GM23338 (cell line): Measurements from ENCODE around the gene ABCF2. TPM values are rescaled to one million over a fixed set of nuclear protein-coding genes. Genes with fewer than 3 reads are reported as not detected.

Experiments used
- ATAC-seq: fragments of 200-7000 bp; cut with Tn5 transposase; 3 replicates; pipeline ENCODE4 v1.9.1; 2020
- DNase-seq: peaks from one replicate; pipeline ENCODE4 v3.0.0-alpha.2; 2015; ENCODE audit warnings: low spot score
- H2AFZ ChIP-seq: fragments of 200-600 bp; sonication (generic); 2 replicates; pipeline ENCODE4 v1.8.0; 2016; ENCODE audit warnings: antibody characterized with exemption, mild to moderate bottlenecking, moderate library complexity
- H3F3A ChIP-seq: fragments of 200-600 bp; sonication (generic); replicated peaks from 2 replicates; pipeline ENCODE4 v1.8.0; 2017; ENCODE audit warnings: antibody characterized with exemption, mixed run types, low read depth
- H3K27ac ChIP-seq: fragments of 200-600 bp; sonication (generic); 2 replicates; pipeline ENCODE4 v1.6.1; 2016; ENCODE audit warnings: low read depth
- H3K27me3 ChIP-seq: fragments of 200-600 bp; sonication (generic); 2 replicates; pipeline ENCODE4 v1.8.0; 2016; ENCODE audit warnings: mild to moderate bottlenecking, mixed run types, moderate library complexity; ENCODE audit not compliant: insufficient read depth
- H3K36me3 ChIP-seq: fragments of 200-600 bp; sonication (generic); 2 replicates; pipeline ENCODE4 v1.8.0; 2016; ENCODE audit warnings: mild to moderate bottlenecking; ENCODE audit not compliant: insufficient read depth
- H3K4me1 ChIP-seq: fragments of 200-600 bp; sonication (generic); 2 replicates; pipeline ENCODE4 v1.8.0; 2016; ENCODE audit warnings: mild to moderate bottlenecking, moderate library complexity; ENCODE audit not compliant: insufficient read depth
- H3K4me2 ChIP-seq: fragments of 200-600 bp; sonication (generic); 2 replicates; pipeline ENCODE4 v1.7.1; 2017; ENCODE audit warnings: mixed run types
- H3K4me3 ChIP-seq: fragments of 200-600 bp; sonication (generic); 2 replicates; pipeline ENCODE4 v1.6.1; 2016; ENCODE audit warnings: mixed run types
- H3K79me2 ChIP-seq: fragments of 200-600 bp; sonication (generic); replicated peaks from 2 replicates; pipeline ENCODE4 v1.8.0; 2017; ENCODE audit warnings: mild to moderate bottlenecking; ENCODE audit not compliant: insufficient read depth
- H3K9me2 ChIP-seq: fragments of 200-600 bp; sonication (generic); 2 replicates; pipeline ENCODE4 v1.8.0; 2017; ENCODE audit not compliant: insufficient read depth
- H4K20me1 ChIP-seq: fragments of 200-600 bp; sonication (generic); replicated peaks from 2 replicates; pipeline ENCODE4 v1.8.0; 2017; ENCODE audit warnings: mild to moderate bottlenecking; ENCODE audit not compliant: insufficient read depth
- H3K27ac Mint-ChIP-seq: 2 replicates; pipeline ENCODE4 v1.8.0; 2020; ENCODE audit warnings: inconsistent platforms, mild to moderate bottlenecking, moderate library complexity, mixed read lengths
- H3K27me3 Mint-ChIP-seq: 3 replicates; pipeline ENCODE4 v1.8.0; 2022; ENCODE audit warnings: low read depth, mild to moderate bottlenecking, moderate library complexity, mixed read lengths, inconsistent platforms; ENCODE audit not compliant: insufficient read depth, poor library complexity
- H3K36me3 Mint-ChIP-seq: 3 replicates; pipeline ENCODE4 v1.8.0; 2021; ENCODE audit warnings: low read depth, mild to moderate bottlenecking, inconsistent platforms, moderate library complexity, mixed read lengths
- H3K4me1 Mint-ChIP-seq: 3 replicates; pipeline ENCODE4 v1.8.0; 2020; ENCODE audit warnings: mild to moderate bottlenecking, inconsistent platforms, mixed read lengths
- H3K4me3 Mint-ChIP-seq: 3 replicates; pipeline ENCODE4 v1.8.0; 2021; ENCODE audit warnings: moderate library complexity, mild to moderate bottlenecking, inconsistent platforms, mixed read lengths
- H3K9me3 Mint-ChIP-seq: 3 replicates; pipeline ENCODE4 v1.8.0; 2020; ENCODE audit warnings: moderate library complexity, mild to moderate bottlenecking, inconsistent platforms, mixed read lengths
- ETS1 ChIP-seq: IDR thresholded peaks from 2 replicates; pipeline ENCODE4 v1.6.1; 2016; ENCODE audit warnings: antibody characterized with exemption
- EZH2 ChIP-seq: fragments of 200-600 bp; sonication (generic); IDR thresholded peaks from one replicate; pipeline ENCODE4 v1.8.0; 2017; ENCODE audit warnings: antibody characterized with exemption, mild to moderate bottlenecking, low read depth; ENCODE audit not compliant: unreplicated experiment
- EZH2phosphoT487 ChIP-seq: fragments of 200-600 bp; sonication (generic); IDR thresholded peaks from one replicate; pipeline ENCODE4 v1.8.1; 2018; ENCODE audit warnings: antibody characterized with exemption; ENCODE audit not compliant: unreplicated experiment
- REST ChIP-seq: IDR thresholded peaks from one replicate; pipeline ENCODE4 v1.6.1; 2018; ENCODE audit warnings: antibody characterized with exemption; ENCODE audit not compliant: unreplicated experiment
- ZNF462 ChIP-seq: fragments of 250-450 bp; sonication (Bioruptor Pico); IDR thresholded peaks from 2 replicates; pipeline ENCODE4 v1.5.0; 2020; ENCODE audit warnings: mild to moderate bottlenecking, moderate library complexity
- polyA plus RNA-seq: library from polyadenylated mRNA; unstranded; fragments of >200 nt; fragmentation: Nextera tagmentation; extraction: Ambion mirVana; gene quantifications from 2 replicates; pipeline ENCODE4 v1.2.1, GENCODE V29; 2016
- total RNA-seq: library from RNA; depleted of rRNA; stranded (reverse); fragments of >200 nt; shearing (Covaris generic); gene quantifications from 2 replicates; pipeline ENCODE4 v1.2.3, GENCODE V29; 2014

Gene ABCF2
- total and polyA plus RNA-seq, 2 experiments from 2014 or later, result 18.7 to 58.7 TPM

- no peaks in the 10 kb centered on the region for H3K36me3 ChIP-seq
- H3K27me3 Mint-ChIP-seq, result peaks cover 21% of the 10 kb centered on the region
- peaks cover 12% of the 10 kb centered on the region for H3K4me1 Mint-ChIP-seq
- no peak overlapping the region for H3K27ac ChIP-seq
- H3K4me1 ChIP-seq, result no peaks in the 10 kb centered on the region
- H3F3A ChIP-seq, result no peaks in the 10 kb centered on the region
- H3K9me3 Mint-ChIP-seq, result peaks cover 12% of the 10 kb centered on the region
- ATAC-seq (no peak), DNase-seq (no peak)
- no peak overlapping the region for H3K4me2 ChIP-seq
- H3K36me3 Mint-ChIP-seq, result 0 out of 3 replicates have a peak, but pooled peaks cover 3% of the 10 kb centered on the region
- H3K4me3 ChIP-seq, result no peak overlapping the region
- 0 out of 2 replicates have a peak, but pooled peaks cover 5% of the 10 kb centered on the region for H3K9me2 ChIP-seq
- TF ChIP-seq ZNF462 (CRISPR knock-in tag) (no peak), ETS1 (no peak), EZH2phosphoT487 (no peak), REST (no peak), EZH2 (no peak)
- H3K4me3 Mint-ChIP-seq, result no peak overlapping the region
- no peak overlapping the region for H3K27ac Mint-ChIP-seq
- H3K27me3 ChIP-seq, result peaks cover 25% of the 10 kb centered on the region
- H4K20me1 ChIP-seq, result no peaks in the 10 kb centered on the region
- no peak overlapping the region for H2AFZ ChIP-seq
- H3K79me2 ChIP-seq, result no peaks in the 10 kb centered on the region
Measured at GRCh38 chr7:151178831-151179230, 48.2 kb downstream of the ABCF2 start.
